ENCODE results near the gene LDB3. TPM values are rescaled to one million over a fixed set of nuclear protein-coding genes. Genes with fewer than 3 reads are reported as not detected.

LDB3 gene
- total RNA-seq, 1 experiment from 2014 or later = 8.3 TPM

DNA sequence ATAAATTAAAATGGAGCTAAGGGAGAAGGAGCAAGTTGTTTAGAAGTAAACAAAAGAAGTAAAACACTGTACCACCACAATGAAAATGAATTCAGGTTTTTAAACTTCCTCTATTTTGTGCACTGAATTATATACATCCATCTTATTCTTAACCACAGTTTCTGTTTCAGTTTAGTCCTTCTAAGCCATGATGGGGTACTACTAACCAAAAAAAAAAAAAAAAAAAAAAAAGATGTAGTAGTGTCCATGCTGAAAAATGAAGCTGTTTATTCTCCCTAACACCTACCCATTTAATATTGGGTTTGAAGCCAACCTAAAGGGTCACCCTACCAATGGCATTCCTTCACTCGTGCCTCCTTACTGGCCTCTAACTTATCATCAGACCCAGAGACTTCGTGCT lies 84.7 kb downstream of the LDB3 start:
- DNase-seq = no peak
- Histone ChIP-seq H3K27ac (ENCODE audit: low read length) (no peak overlapping the region), H4K20me1 (ENCODE audit: insufficient read depth, low read depth, low read length) (no peaks in the 10 kb centered on the region), H3K9me3 (ENCODE audit: low read length) (no peaks in the 10 kb centered on the region), H3K79me2 (ENCODE audit: low read length) (no peaks in the 10 kb centered on the region), H3K9me2 (replicated peaks; ENCODE audit: insufficient read depth, low read length) (no peaks in the 10 kb centered on the region), H3K4me1 (ENCODE audit: low read length) (peaks cover 15% of the 10 kb centered on the region), H3K27me3 (ENCODE audit: low read length) (no peaks in the 10 kb centered on the region), H3K4me2 (ENCODE audit: low read depth, low read length, poor library complexity, severe bottlenecking) (no peak overlapping the region), H3K9ac (ENCODE audit: low read length) (no peak overlapping the region), H2AFZ (ENCODE audit: low read length) (no peak overlapping the region), H3K4me3 (ENCODE audit: low read length) (no peak overlapping the region), H3K36me3 (ENCODE audit: insufficient read depth, low read length) (no peaks in the 10 kb centered on the region)

DNA sequence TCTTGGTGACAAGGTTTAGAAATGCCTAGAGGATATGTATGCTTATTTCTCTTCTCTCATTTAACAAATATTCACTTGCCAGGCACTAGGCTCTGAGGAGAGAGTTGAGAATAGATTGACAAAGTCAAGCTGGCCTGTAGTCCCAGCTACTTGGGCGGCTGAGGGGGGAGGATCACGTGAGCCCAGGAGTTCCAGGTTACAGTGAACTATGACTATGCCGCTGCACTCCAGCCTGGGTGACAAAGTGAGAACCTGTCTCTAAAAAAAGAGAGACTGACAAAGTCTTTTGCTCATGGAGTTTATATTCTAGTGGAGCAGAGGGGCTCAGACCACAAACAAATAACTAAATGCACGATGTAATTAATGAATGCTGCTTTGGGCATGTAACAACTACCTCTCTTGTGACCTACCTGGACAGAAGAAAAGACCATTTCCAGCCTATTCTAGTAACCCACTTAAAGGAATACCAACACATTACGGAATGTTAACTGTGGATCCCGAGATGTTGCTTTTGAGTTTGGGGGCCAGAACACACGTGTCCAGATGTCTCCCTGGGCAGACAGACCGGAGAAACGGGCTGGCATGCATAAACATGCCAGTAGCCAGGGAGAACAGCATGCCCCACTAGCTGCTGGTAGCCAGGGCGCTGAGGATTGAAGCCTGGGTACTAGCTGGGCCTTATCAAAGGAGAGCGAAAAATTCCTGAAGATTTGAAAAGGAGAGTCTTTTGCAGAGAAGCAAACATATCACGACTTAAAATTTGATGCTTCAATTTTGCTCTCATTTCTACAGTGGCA lies 85.5 kb downstream of the LDB3 start:
- Histone ChIP-seq H3K4me1 (ENCODE audit: low read length) (peaks cover 15% of the 10 kb centered on the region), H2AFZ (ENCODE audit: low read length) (no peak overlapping the region), H3K27ac (ENCODE audit: low read length) (no peak overlapping the region), H3K27me3 (ENCODE audit: low read length) (no peaks in the 10 kb centered on the region), H3K4me3 (ENCODE audit: low read length) (no peak overlapping the region), H4K20me1 (ENCODE audit: insufficient read depth, low read depth, low read length) (no peaks in the 10 kb centered on the region), H3K9me3 (ENCODE audit: low read length) (no peaks in the 10 kb centered on the region), H3K79me2 (ENCODE audit: low read length) (no peaks in the 10 kb centered on the region), H3K9ac (ENCODE audit: low read length) (no peak overlapping the region), H3K36me3 (ENCODE audit: insufficient read depth, low read length) (no peaks in the 10 kb centered on the region), H3K4me2 (ENCODE audit: low read depth, low read length, poor library complexity, severe bottlenecking) (no peak overlapping the region), H3K9me2 (replicated peaks; ENCODE audit: insufficient read depth, low read length) (no peaks in the 10 kb centered on the region)
- no peak for DNase-seq

DNA sequence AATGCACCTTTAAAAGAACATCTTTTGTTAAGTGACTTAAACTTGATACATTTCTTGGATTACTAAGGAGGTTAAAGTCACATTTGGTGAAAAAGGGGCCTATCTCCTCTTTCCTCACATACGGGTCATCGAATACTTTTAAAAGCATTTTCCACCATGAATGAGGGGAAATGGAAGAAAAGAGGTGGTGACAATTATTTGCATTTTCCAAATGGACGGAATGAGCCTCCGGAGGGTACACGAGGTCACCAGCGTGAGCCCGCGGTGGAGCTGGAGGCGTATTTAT lies 87.1 kb downstream of the LDB3 start:
- peak overlapping the region; percentile 91; the same call in 1 of the 2 replicates for H2AFZ ChIP-seq (ENCODE audit: low read length)

DNA sequence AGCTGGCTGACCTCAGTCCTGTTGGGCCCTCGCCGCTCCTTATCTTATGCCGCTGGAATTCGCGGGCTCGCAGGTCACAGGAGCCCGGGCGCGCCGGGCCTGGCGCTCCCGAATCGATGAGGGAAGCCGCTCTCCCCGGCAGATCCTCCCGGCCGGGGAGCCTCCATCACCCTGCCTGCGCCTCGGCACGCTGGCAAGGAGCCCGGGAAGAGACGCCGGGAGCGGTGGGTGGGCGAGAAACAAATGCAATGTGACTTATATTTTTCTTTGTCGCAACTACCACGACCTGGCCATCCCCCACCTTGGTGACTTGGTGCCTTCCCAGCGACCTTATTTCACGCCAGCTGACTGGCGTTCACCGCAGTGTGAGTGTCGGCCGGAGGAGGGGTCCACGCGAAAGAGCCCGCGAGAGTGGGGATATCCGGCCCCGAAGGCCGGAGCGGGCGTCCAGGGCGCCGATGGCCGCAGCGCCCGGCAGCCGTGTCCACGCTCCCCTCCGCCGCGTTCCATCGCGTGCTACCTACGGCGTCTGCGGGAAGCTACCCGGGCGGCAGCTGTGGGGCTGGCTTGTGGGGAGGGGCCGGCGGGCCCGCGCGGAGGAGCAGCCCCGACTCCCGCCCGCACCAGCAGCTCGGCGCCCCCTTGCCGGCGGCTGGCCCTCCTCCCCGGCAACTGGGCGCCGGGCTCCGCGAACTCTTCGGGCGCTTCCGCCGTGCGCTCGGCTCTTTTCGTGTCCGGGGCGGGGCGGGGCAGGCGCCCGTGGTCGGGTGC lies 87.6 kb downstream of the LDB3 start:
- peak; percentile 88 for DNase-seq

More for the DNA sequence above, 87.1 kb downstream of the LDB3 start:
- peak overlapping the region; percentile 78 for H3K4me3 ChIP-seq (ENCODE audit: low read length)
- no peaks in the 10 kb centered on the region for H4K20me1 ChIP-seq (ENCODE audit: insufficient read depth, low read depth, low read length)
- peaks cover 15% of the 10 kb centered on the region for H3K4me1 ChIP-seq (ENCODE audit: low read length)
- peak overlapping the region; percentile 76 for H3K4me2 ChIP-seq (ENCODE audit: low read depth, low read length, poor library complexity, severe bottlenecking)
- no peaks in the 10 kb centered on the region for H3K36me3 ChIP-seq (ENCODE audit: insufficient read depth, low read length)
- H3K79me2 ChIP-seq (ENCODE audit: low read length) = no peaks in the 10 kb centered on the region
- no peak overlapping the region for H3K27ac ChIP-seq (ENCODE audit: low read length)
- H3K9me3 ChIP-seq (ENCODE audit: low read length) = no peaks in the 10 kb centered on the region
- H3K27me3 ChIP-seq (ENCODE audit: low read length) = no peaks in the 10 kb centered on the region
- DNase-seq = no peak
- peak overlapping the region; percentile 81 for H3K9ac ChIP-seq (ENCODE audit: low read length)
- no peaks in the 10 kb centered on the region for H3K9me2 ChIP-seq (replicated peaks; ENCODE audit: insufficient read depth, low read length)

DNA sequence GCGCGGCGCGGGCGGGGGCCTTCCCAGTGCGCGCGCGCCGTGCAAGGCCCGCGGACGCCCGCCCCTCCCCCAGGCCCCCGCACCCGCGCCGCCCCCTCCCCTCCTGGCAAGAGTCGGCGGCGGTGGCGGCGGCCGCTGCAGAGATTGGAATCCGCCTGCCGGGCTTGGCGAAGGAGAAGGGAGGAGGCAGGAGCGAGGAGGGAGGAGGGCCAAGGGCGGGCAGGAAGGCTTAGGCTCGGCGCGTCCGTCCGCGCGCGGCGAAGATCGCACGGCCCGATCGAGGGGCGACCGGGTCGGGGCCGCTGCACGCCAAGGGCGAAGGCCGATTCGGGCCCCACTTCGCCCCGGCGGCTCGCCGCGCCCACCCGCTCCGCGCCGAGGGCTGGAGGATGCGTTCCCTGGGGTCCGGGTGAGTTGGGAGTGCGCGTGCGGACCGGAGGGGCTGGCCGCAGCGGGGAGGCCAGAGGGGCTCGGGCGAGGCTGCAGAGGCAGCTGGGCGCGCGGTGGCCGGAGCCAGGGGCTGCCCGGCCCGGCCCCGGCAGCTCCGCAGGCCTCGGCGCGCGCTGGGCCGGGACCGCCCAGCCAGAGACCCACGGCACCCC lies 88.3 kb downstream of the LDB3 start, which contains the start of gene BMPR1A:
Gene BMPR1A, plus strand, starts transcription at position 109 of the 602 bp plus-strand sequence. CDS start 119,400 bp downstream, outside the sequence.
- Histone ChIP-seq H3K36me3 (ENCODE audit: insufficient read depth, low read length) (no peaks in the 10 kb centered on the region), H2AFZ (ENCODE audit: low read length) (peak within 1 kb of the TSS; percentile 91; the same call in 1 of the 2 replicates), H3K27me3 (ENCODE audit: low read length) (no peaks in the 10 kb centered on the region), H3K27ac (ENCODE audit: low read length) (no peak within 1 kb of the TSS), H3K4me2 (ENCODE audit: low read depth, low read length, poor library complexity, severe bottlenecking) (peak within 1 kb of the TSS; percentile 76), H3K9ac (ENCODE audit: low read length) (peak within 1 kb of the TSS; percentile 81), H4K20me1 (ENCODE audit: insufficient read depth, low read depth, low read length) (0 out of 2 replicates have a peak, but pooled peaks cover 5% of the 10 kb centered on the region), H3K4me3 (ENCODE audit: low read length) (peak within 1 kb of the TSS; percentile 78), H3K9me3 (ENCODE audit: low read length) (no peaks in the 10 kb centered on the region), H3K4me1 (ENCODE audit: low read length) (peaks cover 15% of the 10 kb centered on the region), H3K9me2 (replicated peaks; ENCODE audit: insufficient read depth, low read length) (no peaks in the 10 kb centered on the region), H3K79me2 (ENCODE audit: low read length) (no peaks in the 10 kb centered on the region)
- DNase-seq = no peak

More for the DNA sequence above, 87.6 kb downstream of the LDB3 start:
- peak overlapping the region; percentile 81 for H3K9ac ChIP-seq (ENCODE audit: low read length)
- H3K9me2 ChIP-seq (replicated peaks; ENCODE audit: insufficient read depth, low read length) = no peaks in the 10 kb centered on the region
- peak overlapping the region; percentile 76 for H3K4me2 ChIP-seq (ENCODE audit: low read depth, low read length, poor library complexity, severe bottlenecking)
- no peak overlapping the region for H3K27ac ChIP-seq (ENCODE audit: low read length)
- H3K79me2 ChIP-seq (ENCODE audit: low read length) = no peaks in the 10 kb centered on the region
- no peaks in the 10 kb centered on the region for H3K9me3 ChIP-seq (ENCODE audit: low read length)
- no peaks in the 10 kb centered on the region for H3K36me3 ChIP-seq (ENCODE audit: insufficient read depth, low read length)
- peak overlapping the region; percentile 78 for H3K4me3 ChIP-seq (ENCODE audit: low read length)
- no peaks in the 10 kb centered on the region for H3K27me3 ChIP-seq (ENCODE audit: low read length)
- H4K20me1 ChIP-seq (ENCODE audit: insufficient read depth, low read depth, low read length) = no peaks in the 10 kb centered on the region
- peak overlapping the region; percentile 91; the same call in 1 of the 2 replicates for H2AFZ ChIP-seq (ENCODE audit: low read length)
- H3K4me1 ChIP-seq (ENCODE audit: low read length) = peaks cover 15% of the 10 kb centered on the region

DNA sequence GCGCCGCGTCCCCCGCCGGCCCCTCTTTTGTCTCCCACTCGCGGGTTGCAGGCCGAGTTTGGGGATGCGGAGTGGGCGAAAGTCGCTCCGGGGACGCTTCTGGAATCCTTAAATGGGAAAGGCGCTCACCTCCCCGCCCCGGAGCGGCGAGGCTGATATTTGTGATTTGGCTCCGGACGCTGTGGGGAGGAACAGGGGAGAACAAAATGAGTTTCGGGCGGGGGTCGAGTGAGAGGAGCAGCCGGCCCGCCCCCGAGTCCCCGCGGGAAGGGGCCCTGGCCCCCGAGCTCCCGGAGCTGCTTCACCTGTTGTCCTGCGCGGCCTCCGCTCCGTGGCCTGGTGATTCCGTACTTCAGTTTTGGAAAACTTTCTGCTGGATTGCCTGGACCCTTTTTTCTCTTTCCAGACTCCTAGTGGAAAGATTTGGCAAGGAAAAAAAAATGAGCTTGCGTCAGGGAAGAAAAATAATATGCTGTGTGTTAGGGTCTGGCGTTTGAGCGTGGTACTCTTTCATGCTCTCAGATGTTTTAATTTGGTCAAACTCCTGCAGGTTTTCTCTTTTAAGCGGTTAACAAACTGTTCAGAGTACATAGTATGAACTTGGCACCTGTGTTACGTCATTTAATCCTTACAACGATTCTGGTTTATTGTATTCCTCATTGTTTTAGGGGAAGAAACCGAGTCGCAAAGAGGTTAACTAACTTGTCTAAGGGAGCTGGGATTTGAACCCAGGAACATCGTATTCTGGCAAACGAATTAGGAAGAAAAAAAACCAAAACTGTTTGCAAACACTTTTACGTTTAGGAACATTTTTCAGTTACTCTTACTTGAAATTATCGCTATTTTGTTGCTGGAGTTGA lies 89.0 kb downstream of the LDB3 start:
- H3K36me3 ChIP-seq (ENCODE audit: insufficient read depth, low read length) = no peaks in the 10 kb centered on the region
- DNase-seq = no peak
- peak overlapping the region; percentile 71 for H3K4me2 ChIP-seq (ENCODE audit: low read depth, low read length, poor library complexity, severe bottlenecking)
- H2AFZ ChIP-seq (ENCODE audit: low read length) = no peak overlapping the region
- H3K27ac ChIP-seq (ENCODE audit: low read length) = no peak overlapping the region
- H3K9me3 ChIP-seq (ENCODE audit: low read length) = no peaks in the 10 kb centered on the region
- peaks cover 15% of the 10 kb centered on the region for H3K4me1 ChIP-seq (ENCODE audit: low read length)
- H3K4me3 ChIP-seq (ENCODE audit: low read length) = peak overlapping the region; percentile 60
- H3K9ac ChIP-seq (ENCODE audit: low read length) = peak overlapping the region; percentile 67
- H3K79me2 ChIP-seq (ENCODE audit: low read length) = no peaks in the 10 kb centered on the region
- 0 out of 2 replicates have a peak, but pooled peaks cover 7% of the 10 kb centered on the region for H4K20me1 ChIP-seq (ENCODE audit: insufficient read depth, low read depth, low read length)
- H3K27me3 ChIP-seq (ENCODE audit: low read length) = no peaks in the 10 kb centered on the region
- no peaks in the 10 kb centered on the region for H3K9me2 ChIP-seq (replicated peaks; ENCODE audit: insufficient read depth, low read length)

DNA sequence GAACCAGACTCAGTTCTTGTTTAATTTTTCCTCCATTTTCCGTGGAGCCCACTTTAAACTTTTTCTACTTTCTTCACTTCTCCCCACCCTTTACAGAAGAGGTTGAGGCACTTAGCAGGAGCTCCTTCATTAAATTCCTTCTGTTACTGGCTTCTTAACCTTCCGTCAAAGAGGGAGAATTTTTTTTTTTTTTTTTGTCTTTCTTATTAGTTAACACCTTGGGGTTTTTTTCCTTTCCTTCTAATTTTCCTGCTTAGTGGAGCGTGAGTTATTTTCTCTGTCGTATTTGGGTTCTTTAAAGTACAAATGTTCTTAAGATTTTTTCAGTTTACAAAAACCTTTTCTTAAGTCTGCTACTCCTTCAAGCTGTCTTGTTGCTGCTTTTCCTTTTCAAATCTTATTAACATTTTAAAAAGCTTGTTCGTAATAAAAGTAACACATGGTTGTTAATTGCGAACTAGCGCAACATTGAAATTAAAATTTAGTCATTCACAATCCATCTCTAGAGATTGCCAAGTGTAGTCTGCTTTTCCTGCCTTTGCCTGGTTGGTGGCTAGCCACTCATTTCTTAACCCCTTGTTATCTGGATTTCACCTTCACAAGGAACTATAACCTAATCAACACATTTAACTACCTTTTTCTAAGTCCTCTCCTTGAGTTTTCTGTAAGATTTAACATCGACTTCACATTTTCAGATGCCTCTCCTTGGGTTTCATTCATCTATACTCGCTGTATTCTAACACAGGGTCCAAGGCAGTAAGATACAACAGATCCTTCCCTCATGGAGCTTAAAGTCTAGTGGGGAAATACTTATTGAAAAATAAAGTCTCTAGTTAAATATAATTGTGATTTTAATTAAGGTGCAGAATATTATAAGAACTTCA lies 90.1 kb downstream of the LDB3 start:
- no peaks in the 10 kb centered on the region for H3K36me3 ChIP-seq (ENCODE audit: insufficient read depth, low read length)
- peaks cover 15% of the 10 kb centered on the region for H3K4me1 ChIP-seq (ENCODE audit: low read length)
- H3K4me3 ChIP-seq (ENCODE audit: low read length) = no peak overlapping the region
- peak overlapping the region; percentile 71 for H3K4me2 ChIP-seq (ENCODE audit: low read depth, low read length, poor library complexity, severe bottlenecking)
- no peak overlapping the region for H3K9ac ChIP-seq (ENCODE audit: low read length)
- H4K20me1 ChIP-seq (ENCODE audit: insufficient read depth, low read depth, low read length) = 0 out of 2 replicates have a peak, but pooled peaks cover 7% of the 10 kb centered on the region
- H3K79me2 ChIP-seq (ENCODE audit: low read length) = no peaks in the 10 kb centered on the region
- DNase-seq = no peak
- H2AFZ ChIP-seq (ENCODE audit: low read length) = no peak overlapping the region
- no peak overlapping the region for H3K27ac ChIP-seq (ENCODE audit: low read length)
- H3K9me3 ChIP-seq (ENCODE audit: low read length) = no peaks in the 10 kb centered on the region
- no peaks in the 10 kb centered on the region for H3K27me3 ChIP-seq (ENCODE audit: low read length)
- H3K9me2 ChIP-seq (replicated peaks; ENCODE audit: insufficient read depth, low read length) = no peaks in the 10 kb centered on the region
